PC-3 (cell line): ENCODE results near the gene TP53RK. TPM values are rescaled to one million over a fixed set of nuclear protein-coding genes. Genes with fewer than 3 reads are reported as not detected.

Experiments
- ATAC-seq: fragments of 200-7000 bp; cut with Tn5 transposase; 2 replicates; pipeline ENCODE4 v1.9.1; 2020; ENCODE audit warnings: mild to moderate bottlenecking, moderate library complexity
- BruUV-seq: library from RNA; stranded (reverse); fragments of 400-500 nt; replicated peaks from 2 replicates; lab custom pipeline; 2021; lab: Mats Ljungman, UMichigan
- CTCF ChIA-PET: fragments of 300-600 bp; sonication (Branson Sonifier 250); formaldehyde crosslinking; loops from one replicate; lab custom pipeline; 2022; ENCODE audit warnings: antibody characterized with exemption; lab: Charles Lee
- POLR2A ChIA-PET: fragments of 300-600 bp; sonication (Branson Sonifier 250); formaldehyde crosslinking; loops from one replicate; lab custom pipeline; 2022; ENCODE audit warnings: antibody characterized with exemption; ENCODE audit not compliant: unreplicated experiment; lab: Charles Lee
- DNase-seq: peaks from one replicate; pipeline ENCODE4 v3.0.0-alpha.2; 2015
- H2AFZ ChIP-seq: fragments of 300-600 bp; sonication (generic); 2 replicates; pipeline ENCODE4 v1.6.0; 2016; ENCODE audit warnings: antibody characterized with exemption, low read length
- H3F3A ChIP-seq: fragments of 300-600 bp; sonication (generic); one replicate; pipeline ENCODE4 v1.6.0; 2017; ENCODE audit warnings: antibody characterized with exemption, low read length, control low read depth, mild to moderate bottlenecking; ENCODE audit not compliant: unreplicated experiment
- H3K27ac ChIP-seq: fragments of 300-600 bp; sonication (generic); 2 replicates; pipeline ENCODE4 v1.5.1; 2016; ENCODE audit warnings: mild to moderate bottlenecking, low read length
- H3K27me3 ChIP-seq: fragments of 300-600 bp; sonication (generic); 2 replicates; pipeline ENCODE4 v1.6.1; 2016; ENCODE audit warnings: low read length, mixed read lengths
- H3K36me3 ChIP-seq: fragments of 300-600 bp; sonication (generic); 2 replicates; pipeline ENCODE4 v1.6.1; 2016; ENCODE audit warnings: low read depth, mixed run types, low read length, mixed read lengths
- H3K4me1 ChIP-seq: fragments of 300-600 bp; sonication (generic); 2 replicates; pipeline ENCODE4 v1.5.1; 2016; ENCODE audit warnings: low read length; ENCODE audit not compliant: insufficient read depth
- H3K4me2 ChIP-seq: fragments of 300-600 bp; sonication (generic); 2 replicates; pipeline ENCODE4 v1.6.0; 2016; ENCODE audit warnings: low read length
- H3K4me3 ChIP-seq: fragments of 300-600 bp; sonication (generic); 2 replicates; pipeline ENCODE4 v1.5.1; 2016; ENCODE audit warnings: mild to moderate bottlenecking, low read length, mixed read lengths
- H3K79me2 ChIP-seq: fragments of 300-600 bp; sonication (generic); 2 replicates; pipeline ENCODE4 v1.6.1; 2017; ENCODE audit warnings: low read length, mixed read lengths
- H3K9ac ChIP-seq: fragments of 300-600 bp; sonication (generic); 2 replicates; pipeline ENCODE4 v1.6.0; 2016; ENCODE audit warnings: mild to moderate bottlenecking, low read length
- H3K9me2 ChIP-seq: fragments of 300-600 bp; sonication (generic); replicated peaks from 2 replicates; pipeline ENCODE4 v1.6.1; 2016; ENCODE audit warnings: mixed run types, low read length, mixed read lengths
- H3K9me3 ChIP-seq: fragments of 300-600 bp; sonication (generic); 2 replicates; pipeline ENCODE4 v1.6.1; 2016; ENCODE audit warnings: low read length, mixed read lengths
- H4K20me1 ChIP-seq: fragments of 300-600 bp; sonication (generic); 2 replicates; pipeline ENCODE4 v1.6.1; 2016; ENCODE audit warnings: low read length, mixed read lengths
- EZH2 ChIP-seq: fragments of 300-600 bp; sonication (generic); IDR thresholded peaks from one replicate; pipeline ENCODE4 v1.6.1; 2017; ENCODE audit warnings: antibody characterized with exemption, mild to moderate bottlenecking, low read length; ENCODE audit not compliant: unreplicated experiment
- EZH2phosphoT487 ChIP-seq: fragments of 300-600 bp; sonication (generic); IDR thresholded peaks from 2 replicates; pipeline ENCODE4 v1.6.1; 2018; ENCODE audit warnings: mild to moderate bottlenecking, antibody characterized with exemption, low read length, borderline replicate concordance
- intact Hi-C: fragments of 100-400 bp; cut with micrococcal nuclease; formaldehyde crosslinking; loops from 2 replicates; pipeline ENCODE4 v1.9.0; 2023
- total RNA-seq: library from RNA; depleted of rRNA; stranded (reverse); fragments of >200 nt; gene quantifications from 2 replicates; pipeline ENCODE4 v1.2.3, GENCODE V29; 2014
- TF ChIP-seq, protein P1 (sequence below): fragments of 300-600 bp; sonication (generic); conservative IDR thresholded peaks from 2 replicates; pipeline ENCODE4 v1.5.1; 2017; ENCODE audit warnings: antibody characterized with exemption, low read depth, mild to moderate bottlenecking, low read length

The TP53RK gene
- total RNA-seq, 1 experiment from 2014 or later = 41.4 TPM

DNA sequence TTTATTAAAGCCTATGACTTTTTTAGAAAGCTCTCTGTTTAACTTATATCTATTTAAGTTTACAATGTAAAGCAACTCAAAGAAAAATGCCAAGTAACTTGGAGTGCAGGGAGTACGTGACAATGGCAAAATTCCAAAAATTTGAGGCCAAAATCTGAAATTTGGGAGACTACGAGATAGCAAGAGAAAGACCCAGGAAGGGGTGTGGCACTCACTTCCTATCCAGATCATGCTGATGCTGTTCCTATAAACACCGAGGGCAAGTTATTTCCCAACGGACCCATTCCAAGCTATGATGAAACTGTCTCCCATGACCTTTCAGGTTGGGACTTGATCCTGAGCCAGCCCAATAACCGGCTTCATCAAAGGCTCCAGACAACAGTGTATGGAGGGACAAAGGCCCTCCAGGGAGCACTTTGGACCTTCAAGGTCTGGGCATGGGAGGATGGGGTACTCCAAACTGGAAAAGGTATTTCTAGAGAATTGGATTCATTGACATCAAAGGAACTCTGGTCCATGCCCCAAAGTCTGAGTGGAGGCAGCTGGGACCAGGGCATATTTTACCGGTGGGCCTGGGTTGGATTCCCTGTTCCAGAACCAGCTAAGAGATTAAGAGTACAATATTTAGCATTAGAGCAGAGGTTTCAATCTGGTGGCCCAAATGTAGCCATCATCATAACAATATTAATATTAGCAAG is 22.3 kb downstream of the TP53RK start:
- BruUV-seq = no TSS peak
- no peak overlapping the region for H2AFZ ChIP-seq
- TF ChIP-seq EZH2 (no peak), EZH2phosphoT487 (no peak)
- TF ChIP-seq, protein P1, sequence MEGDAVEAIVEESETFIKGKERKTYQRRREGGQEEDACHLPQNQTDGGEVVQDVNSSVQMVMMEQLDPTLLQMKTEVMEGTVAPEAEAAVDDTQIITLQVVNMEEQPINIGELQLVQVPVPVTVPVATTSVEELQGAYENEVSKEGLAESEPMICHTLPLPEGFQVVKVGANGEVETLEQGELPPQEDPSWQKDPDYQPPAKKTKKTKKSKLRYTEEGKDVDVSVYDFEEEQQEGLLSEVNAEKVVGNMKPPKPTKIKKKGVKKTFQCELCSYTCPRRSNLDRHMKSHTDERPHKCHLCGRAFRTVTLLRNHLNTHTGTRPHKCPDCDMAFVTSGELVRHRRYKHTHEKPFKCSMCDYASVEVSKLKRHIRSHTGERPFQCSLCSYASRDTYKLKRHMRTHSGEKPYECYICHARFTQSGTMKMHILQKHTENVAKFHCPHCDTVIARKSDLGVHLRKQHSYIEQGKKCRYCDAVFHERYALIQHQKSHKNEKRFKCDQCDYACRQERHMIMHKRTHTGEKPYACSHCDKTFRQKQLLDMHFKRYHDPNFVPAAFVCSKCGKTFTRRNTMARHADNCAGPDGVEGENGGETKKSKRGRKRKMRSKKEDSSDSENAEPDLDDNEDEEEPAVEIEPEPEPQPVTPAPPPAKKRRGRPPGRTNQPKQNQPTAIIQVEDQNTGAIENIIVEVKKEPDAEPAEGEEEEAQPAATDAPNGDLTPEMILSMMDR = no peak
- H3K79me2 ChIP-seq = no peaks in the 10 kb centered on the region
- no peak overlapping the region for H3K4me2 ChIP-seq
- H3K9ac ChIP-seq = no peak overlapping the region
- intact Hi-C loops = no loop called here
- H3K36me3 ChIP-seq = no peaks in the 10 kb centered on the region
- ChIA-PET POLR2A (no interaction called here), CTCF (no interaction called here)
- DNase-seq = no peak
- H4K20me1 ChIP-seq = no peaks in the 10 kb centered on the region
- H3K4me1 ChIP-seq = no peaks in the 10 kb centered on the region
- H3K27me3 ChIP-seq = no peaks in the 10 kb centered on the region
- H3K9me3 ChIP-seq = peaks cover 7% of the 10 kb centered on the region
- no peak overlapping the region for H3K27ac ChIP-seq
- no peak for ATAC-seq
- H3K9me2 ChIP-seq = no peaks in the 10 kb centered on the region
- no peak overlapping the region for H3K4me3 ChIP-seq
- H3F3A ChIP-seq = no peaks in the 10 kb centered on the region

DNA sequence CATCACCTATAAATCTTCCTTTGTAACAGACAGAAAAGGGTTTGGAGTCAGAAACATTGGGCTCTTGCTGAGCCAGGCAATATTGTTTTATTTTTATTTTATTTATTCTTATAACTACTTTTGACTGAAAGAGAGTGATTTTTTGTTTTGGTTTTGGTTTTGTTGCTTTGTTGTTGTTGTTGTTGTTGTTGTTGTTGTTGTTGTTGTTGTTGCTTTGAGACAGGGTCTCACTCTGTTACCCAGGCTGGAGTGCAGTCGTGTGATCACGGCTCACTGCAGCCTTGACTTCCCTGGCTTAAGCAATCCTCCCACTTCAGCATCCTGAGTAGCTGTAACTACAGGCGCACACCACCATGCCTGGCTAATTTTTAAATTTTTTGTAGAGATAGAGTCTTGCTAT is 22.9 kb downstream of the TP53RK start:
- TF ChIP-seq EZH2phosphoT487 (no peak), EZH2 (no peak)
- TF ChIP-seq, protein P1 = no peak
- Histone ChIP-seq H3K9me3 (peaks cover 7% of the 10 kb centered on the region), H3K36me3 (no peaks in the 10 kb centered on the region), H3K27me3 (no peaks in the 10 kb centered on the region), H4K20me1 (no peaks in the 10 kb centered on the region), H2AFZ (no peak overlapping the region), H3K9me2 (no peaks in the 10 kb centered on the region), H3F3A (no peaks in the 10 kb centered on the region), H3K4me2 (no peak overlapping the region), H3K79me2 (no peaks in the 10 kb centered on the region), H3K27ac (no peak overlapping the region), H3K4me3 (no peak overlapping the region), H3K9ac (no peak overlapping the region), H3K4me1 (no peaks in the 10 kb centered on the region)
- intact Hi-C loops = no loop called here
- ATAC-seq (no peak), DNase-seq (no peak)
- POLR2A ChIA-PET = no interaction called here
- BruUV-seq = no TSS peak
- CTCF ChIA-PET = no interaction called here

DNA sequence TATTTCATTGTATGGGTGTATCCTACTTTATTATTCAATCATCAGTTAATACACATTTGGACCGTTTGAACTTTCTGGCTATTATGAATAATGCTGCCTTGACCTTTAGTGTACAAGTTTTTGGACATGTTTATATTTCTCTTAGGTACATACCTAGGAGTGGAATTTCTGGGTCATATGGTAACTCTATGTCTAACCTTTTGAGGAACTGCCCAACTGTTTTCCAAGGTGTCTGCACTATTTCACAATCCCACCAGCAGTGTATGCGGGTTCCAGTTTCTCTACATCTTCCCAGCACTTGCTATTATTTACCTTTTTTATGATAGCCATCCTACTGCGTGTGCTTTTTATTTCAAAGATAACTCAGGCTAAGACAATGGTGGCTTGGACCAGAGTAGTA is 23.6 kb downstream of the TP53RK start:
- DNase-seq (no peak), ATAC-seq (no peak)
- no peak overlapping the region for H2AFZ ChIP-seq
- intact Hi-C loops = no loop called here
- H4K20me1 ChIP-seq = no peaks in the 10 kb centered on the region
- no peaks in the 10 kb centered on the region for H3K79me2 ChIP-seq
- H3K4me2 ChIP-seq = no peak overlapping the region
- TF ChIP-seq EZH2phosphoT487 = no peak
- TF ChIP-seq, protein P1 = no peak
- TF ChIP-seq EZH2 = no peak
- ChIA-PET POLR2A (no interaction called here), CTCF (no interaction called here)
- BruUV-seq = no TSS peak
- H3K9me3 ChIP-seq = peaks cover 8% of the 10 kb centered on the region
- H3F3A ChIP-seq = no peaks in the 10 kb centered on the region
- no peak overlapping the region for H3K27ac ChIP-seq
- no peaks in the 10 kb centered on the region for H3K9me2 ChIP-seq
- no peaks in the 10 kb centered on the region for H3K27me3 ChIP-seq
- no peak overlapping the region for H3K4me3 ChIP-seq
- no peaks in the 10 kb centered on the region for H3K36me3 ChIP-seq
- H3K9ac ChIP-seq = no peak overlapping the region
- H3K4me1 ChIP-seq = no peaks in the 10 kb centered on the region
